HG03097 (cell line): ENCODE data around the gene GALNTL6.

Source experiments
- ATAC-seq: cut with Tn5 transposase; IDR thresholded peaks from one replicate; pipeline ENCODE4 v1.9.1; 2021; ENCODE audit not compliant: unreplicated experiment, low FRiP score

Gene GALNTL6

GRCh38 chr4:171876636-171877035 lies 63.4 kb downstream of the GALNTL6 start:
- no peak for ATAC-seq

GRCh38 chr4:171880136-171880535 lies 66.9 kb downstream of the GALNTL6 start:
- no peak for ATAC-seq

- ATAC-seq, result no peak
Measured at GRCh38 chr4:171889681-171890080, 76.5 kb downstream of the GALNTL6 start.

GRCh38 chr4:171891038-171891437 lies 77.8 kb downstream of the GALNTL6 start:
- no peak for ATAC-seq

- no peak for ATAC-seq
Measured at GRCh38 chr4:171896426-171896825, 83.2 kb downstream of the GALNTL6 start.

GRCh38 chr4:171919314-171919713 lies 106.1 kb downstream of the GALNTL6 start:
- no peak for ATAC-seq

GRCh38 chr4:171920901-171921300 lies 107.7 kb downstream of the GALNTL6 start:
- no peak for ATAC-seq

GRCh38 chr4:171924746-171925376 lies 111.7 kb downstream of the GALNTL6 start:
- no peak for ATAC-seq

- no peak for ATAC-seq
Measured at GRCh38 chr4:171928336-171928735, 115.1 kb downstream of the GALNTL6 start.

- ATAC-seq, result no peak
Measured at GRCh38 chr4:171929477-171929876, 116.3 kb downstream of the GALNTL6 start.

GRCh38 chr4:171929907-171930306 lies 116.7 kb downstream of the GALNTL6 start:
- no peak for ATAC-seq

- no peak for ATAC-seq
Measured at GRCh38 chr4:171932238-171932637, 119.0 kb downstream of the GALNTL6 start.

GRCh38 chr4:171940656-171941055 lies 127.5 kb downstream of the GALNTL6 start:
- ATAC-seq, result no peak

GRCh38 chr4:171947400-171947799 lies 134.2 kb downstream of the GALNTL6 start:
- ATAC-seq, result no peak

- ATAC-seq, result no peak
Measured at GRCh38 chr4:171948038-171948437, 134.8 kb downstream of the GALNTL6 start.

GRCh38 chr4:171954650-171955049 lies 141.4 kb downstream of the GALNTL6 start:
- ATAC-seq, result peak; percentile 86

- ATAC-seq, result no peak
Measured at GRCh38 chr4:171956678-171957077, 143.5 kb downstream of the GALNTL6 start.

- no peak for ATAC-seq
Measured at GRCh38 chr4:171962110-171962509, 148.9 kb downstream of the GALNTL6 start.

GRCh38 chr4:171966356-171966755 lies 153.2 kb downstream of the GALNTL6 start:
- no peak for ATAC-seq

- no peak for ATAC-seq
Measured at GRCh38 chr4:171978216-171978615, 165.0 kb downstream of the GALNTL6 start.

- ATAC-seq, result no peak
Measured at GRCh38 chr4:171979461-171979860, 166.3 kb downstream of the GALNTL6 start.

- ATAC-seq, result no peak
Measured at GRCh38 chr4:171981185-171981584, 168.0 kb downstream of the GALNTL6 start.
